Peyer's patch (tissue), 4 donors: ENCODE data around the gene CASS4. TPM values are rescaled to one million over a fixed set of nuclear protein-coding genes. Genes with fewer than 3 reads are reported as not detected.

Experiments
- DNase-seq, 3 donors: peaks; one replicate each; pipeline ENCODE4 v3.0.0-alpha.2; 2017 to 2019
- H3K27ac ChIP-seq, 4 donors: fragments of 200-600 bp; sonication (generic); one replicate each; pipeline ENCODE4 v1.5.1; 2016 to 2019
- H3K27me3 ChIP-seq, 2 donors: fragments of 200-600 bp; sonication (generic); one replicate each; pipeline ENCODE4 v1.5.1; 2019
- H3K36me3 ChIP-seq, 3 donors: fragments of 200-600 bp; sonication (generic); one replicate each; pipeline ENCODE4 v1.5.1; 2016 to 2019
- H3K4me1 ChIP-seq, 4 donors: fragments of 200-600 bp; sonication (generic); one replicate each; pipeline ENCODE4 v1.5.1; 2016 to 2019
- H3K4me3 ChIP-seq, 4 donors: fragments of 200-600 bp; sonication (generic); 1 replicate in 3 of 4; 2 replicates in 1 of 4; pipeline ENCODE4 v1.5.1; 2016 to 2019; ENCODE audit warnings: mild to moderate bottlenecking in 1 of 4
- H3K9me3 ChIP-seq, 4 donors: fragments of 200-600 bp; sonication (generic); one replicate each; pipeline ENCODE4 v1.5.1; 2016 to 2019; ENCODE audit warnings: mild to moderate bottlenecking in 1 of 4
- CTCF ChIP-seq, 6 experiments: fragments of 450-650 bp in 4 of 6; fragments of 200-600 bp in 2 of 6; sonication (generic) in 1 of 6; IDR thresholded peaks; one replicate each; pipeline ENCODE4 v1.5.1; 2017 to 2019; ENCODE audit warnings: antibody characterized with exemption in 6 of 6, mild to moderate bottlenecking in 3 of 6, moderate library complexity in 1 of 6
- POLR2A ChIP-seq, 2 donors: fragments of 450-650 bp; IDR thresholded peaks; one replicate each; pipeline ENCODE4 v1.5.1; 2017; ENCODE audit warnings: antibody characterized with exemption in 2 of 2, mild to moderate bottlenecking in 2 of 2, moderate library complexity in 2 of 2
- total RNA-seq, 4 donors: library from RNA; depleted of rRNA; stranded (reverse); fragments of >200 nt; gene quantifications; one replicate each; pipeline ENCODE4 v1.1.0, GENCODE V29; 2016

CASS4 gene
- total RNA-seq, 4 donors from 2014 or later, result 0.47 to 3.3 (median 1.2) TPM

GRCh38 chr20:56460459-56460858 lies 48.4 kb downstream of the CASS4 start:
- TF ChIP-seq POLR2A (IDR thresholded peaks at IDR 0.05) (no peak), CTCF (IDR thresholded peaks at IDR 0.05) (no peak)
- Histone ChIP-seq H3K36me3 (no peaks in the 10 kb centered on the region), H3K27me3 (no peaks in the 10 kb centered on the region), H3K9me3 (no peaks in the 10 kb centered on the region), H3K4me3 (no peak overlapping the region), H3K27ac (no peak overlapping the region), H3K4me1 (no peaks in the 10 kb centered on the region)
- no peak for DNase-seq

- no peak for DNase-seq
- TF ChIP-seq POLR2A (IDR thresholded peaks at IDR 0.05), result no peak
- TF ChIP-seq CTCF (IDR thresholded peaks at IDR 0.05), result no peak
- no peaks in the 10 kb centered on the region for H3K4me1 ChIP-seq
These were observed 49.5 kb downstream of the CASS4 start for GRCh38 chr20:56461576-56461975.

GRCh38 chr20:56463428-56463827 lies 51.4 kb downstream of the CASS4 start:
- Histone ChIP-seq H3K4me1 (no peaks in the 10 kb centered on the region), H3K27me3 (no peaks in the 10 kb centered on the region), H3K9me3 (no peaks in the 10 kb centered on the region), H3K36me3 (no peaks in the 10 kb centered on the region), H3K27ac (no peak overlapping the region), H3K4me3 (no peak overlapping the region)
- no peak for DNase-seq
- TF ChIP-seq CTCF (IDR thresholded peaks at IDR 0.05) (no peak), POLR2A (IDR thresholded peaks at IDR 0.05) (no peak)

More at GRCh38 chr20:56461576-56461975, 49.5 kb downstream of the CASS4 start:
- H3K27me3 ChIP-seq, result no peaks in the 10 kb centered on the region
- H3K36me3 ChIP-seq, result no peaks in the 10 kb centered on the region
- no peak overlapping the region for H3K27ac ChIP-seq
- no peak overlapping the region for H3K4me3 ChIP-seq
- H3K9me3 ChIP-seq, result no peaks in the 10 kb centered on the region

GRCh38 chr20:56465997-56466396 lies 53.9 kb downstream of the CASS4 start:
- Histone ChIP-seq H3K9me3 (no peaks in the 10 kb centered on the region), H3K36me3 (no peaks in the 10 kb centered on the region), H3K27ac (peak overlapping the region in 2 of 4 donors; percentile 32 to 40), H3K4me1 (peaks cover 0 to 12% (median 5%) of the 10 kb centered on the region in 4 donors), H3K27me3 (no peaks in the 10 kb centered on the region), H3K4me3 (no peak overlapping the region)
- no peak for DNase-seq
- TF ChIP-seq POLR2A (IDR thresholded peaks at IDR 0.05), result no peak
- TF ChIP-seq CTCF (IDR thresholded peaks at IDR 0.05), result no peak

GRCh38 chr20:56467968-56468315 lies 55.9 kb downstream of the CASS4 start:
- Histone ChIP-seq H3K9me3 (no peaks in the 10 kb centered on the region), H3K4me3 (peak overlapping the region; percentile 60 to 76 (median 74)), H3K27me3 (no peaks in the 10 kb centered on the region), H3K4me1 (peaks cover 0 to 12% (median 5%) of the 10 kb centered on the region in 4 donors), H3K36me3 (peaks cover 0 to 3% (median 0%) of the 10 kb centered on the region in 3 donors), H3K27ac (peak overlapping the region; percentile 80 to 88 (median 84))
- DNase-seq, result no peak
- TF ChIP-seq CTCF (IDR thresholded peaks at IDR 0.05) (no peak), POLR2A (IDR thresholded peaks at IDR 0.05) (no peak)
